Measurements from ENCODE around the gene CBR1. TPM values are rescaled to one million over a fixed set of nuclear protein-coding genes. Genes with fewer than 3 reads are reported as not detected.

Gene CBR1
- total and polyA plus RNA-seq, 2 of the 8 experiments (the other 6 are each of a cell fraction or from before 2014, with no cell fraction given), result 1.8 to 207 TPM

- Histone ChIP-seq H3K56ac (replicated peaks; ENCODE audit: insufficient read length, low read depth, low read length) (peak overlapping the region; percentile 37), H3K4ac (replicated peaks; ENCODE audit: insufficient read length, low read depth, low read length) (no peak overlapping the region), H3K79me2 (ENCODE audit: control insufficient read depth in 1 of 2, insufficient read depth in 2 of 2, low read length in 2 of 2) (peaks cover 0 to 31% of the 10 kb centered on the region in 2 experiments; a peak in 2 of 4 replicates), H3K18ac (ENCODE audit: extremely low read depth, low read length) (peak overlapping the region; percentile 98), H3K4me2 (ENCODE audit: insufficient read depth in 1 of 2, low read depth in 2 of 2, low read length in 2 of 2) (peak overlapping the region; percentile 98), H3K4me1 (replicated peaks in 1 of 4; ENCODE audit: control insufficient read depth in 3 of 4, insufficient read depth in 4 of 4, low read length in 3 of 4) (peaks cover 0 to 17% (median 6%) of the 10 kb centered on the region in 4 experiments; a peak in 5 of 7 replicates), H2BK5ac (ENCODE audit: low read depth, low read length) (peak overlapping the region; percentile 97), H3K27ac (ENCODE audit: low read depth, low read length) (peak overlapping the region; percentile 61; the same call in 1 of the 2 replicates), H2BK20ac (ENCODE audit: low read length) (peak overlapping the region; percentile 98), H4K20me1 (replicated peaks in 1 of 2; ENCODE audit: control insufficient read depth in 1 of 2, insufficient read depth in 2 of 2, low read length in 2 of 2) (no peaks in the 10 kb centered on the region), H2BK120ac (replicated peaks; ENCODE audit: low read depth, low read length) (no peak overlapping the region), H4K5ac (ENCODE audit: insufficient read length, low read depth, low read length) (no peak overlapping the region), H2AK5ac (ENCODE audit: low read depth, low read length) (peak overlapping the region; percentile 53), H3K27me3 (replicated peaks in 1 of 4; ENCODE audit: control insufficient read depth in 3 of 4, extremely low read depth in 1 of 4, insufficient read depth in 3 of 4, low read length in 3 of 4) (no peaks in the 10 kb centered on the region), H3K23ac (ENCODE audit: insufficient read length) (no peak overlapping the region), H2BK15ac (ENCODE audit: low read length) (peak overlapping the region; percentile 97; the same call in 1 of the 2 replicates), H3K4me3 (ENCODE audit: extremely low read depth in 1 of 4, insufficient read depth in 2 of 4, low read depth in 3 of 4, low read length in 4 of 4) (peak overlapping the region; percentile 42 to 82 (median 66)), H3K9ac (replicated peaks in 1 of 4; ENCODE audit: extremely low read depth in 1 of 4, low read depth in 3 of 4, low read length in 3 of 4) (peak overlapping the region; percentile 36 to 82 (median 74)), H4K91ac (replicated peaks; ENCODE audit: insufficient read length, low read length) (peak overlapping the region; percentile 76), H3K23me2 (ENCODE audit: low read depth, low read length) (peaks cover 6% of the 10 kb centered on the region), H2AFZ (ENCODE audit: low read length) (peak overlapping the region; percentile 34; the same call in 1 of the 2 replicates), H3K14ac (ENCODE audit: insufficient read length) (no peak overlapping the region), H3K9me3 (ENCODE audit: insufficient read depth in 2 of 2, low read depth in 1 of 2, low read length in 1 of 2) (peaks cover 3 to 9% of the 10 kb centered on the region in 2 experiments; a peak in 1 of 4 replicates), H2BK12ac (ENCODE audit: low read depth, low read length) (peak overlapping the region; percentile 99), H3K36me3 (ENCODE audit: control insufficient read depth in 2 of 4, insufficient read depth in 4 of 4, low read length in 3 of 4) (peaks cover 0 to 22% (median 12%) of the 10 kb centered on the region in 4 experiments; a peak in 5 of 8 replicates), H3K79me1 (ENCODE audit: low read depth, low read length) (no peaks in the 10 kb centered on the region), H4K8ac (ENCODE audit: extremely low read depth, insufficient read depth, low read length) (no peak overlapping the region)
- FAIRE-seq, result peak; percentile 7
- ChIA-PET CTCF (ENCODE audit: partially characterized antibody) (interaction anchor here (0.6 to 3.2 kb wide), 24 partner anchors 10 to 1212 kb away, joined by 3 to 14 read pairs (median 4); partner anchors contain the start of gene SETD4), POLR2A (ENCODE audit: partially characterized antibody) (interaction anchor here (0.6 to 2.6 kb wide), 7 partner anchors 8 to 72 kb away, joined by 3 to 21 read pairs (median 4); partner anchors contain the start of gene SETD4)
- WGBS, 2 experiments (ENCODE audit: extremely low coverage in 1 of 2, insufficient coverage in 1 of 2, insufficient read length in 1 of 2, insufficient replicate concordance in 2 of 2, low coverage in 1 of 2, low lambda C conversion rate in 2 of 2, missing lambda C conversion rate in 1 of 2), result 22% methylated on average over 29 of the region's 29 CpGs; no CpG with 5 or more reads in 1 of the 2 experiments
- DNase-seq (ENCODE audit: low read depth in 1 of 2, low spot score in 2 of 2), result peak; percentile 51 to 92
- TF ChIP-seq CHD2 (IDR thresholded peaks at IDR 0.05; ENCODE audit: low read length) (no peak), YY1 (IDR thresholded peaks at IDR 0.05; ENCODE audit: low read depth, low read length) (no peak), HDAC2 (IDR thresholded peaks at IDR 0.05; ENCODE audit: borderline replicate concordance in 1 of 2, low read depth in 2 of 2, low read length in 2 of 2) (no peak), CREB1 (IDR thresholded peaks at IDR 0.05) (no peak; the same call in 1 of the 2 replicates), SRF (IDR thresholded peaks at IDR 0.05; ENCODE audit: low read depth, low read length) (no peak), CTBP2 (IDR thresholded peaks at IDR 0.05; ENCODE audit: borderline replicate concordance, insufficient read depth, insufficient read length, low read length) (no peak), NRF1 (IDR thresholded peaks at IDR 0.05; ENCODE audit: low read depth, low read length) (no peak), SIRT6 (IDR thresholded peaks at IDR 0.05; ENCODE audit: low read length) (no peak), SIN3A (conservative IDR thresholded peaks at IDR 0.05 in 1 of 2, IDR thresholded peaks at IDR 0.05 in 1 of 2; ENCODE audit: low read depth in 1 of 2, low read length in 2 of 2) (0 out of 4 replicates have a peak, but pooled peaks of 1 of the 2 experiments have one; percentile 52), CBX8 (IDR thresholded peaks at IDR 0.05; ENCODE audit: borderline replicate concordance, low read depth, low read length) (no peak)
Observed at GRCh38 chr21:36104317-36105300, 34.8 kb downstream of the CBR1 start.

All from H1 (cell line).